ENCODE measurements around the gene PDLIM7.

PDLIM7 gene

GRCh38 chr5:177475563-177476427 is 21.6 kb downstream of the PDLIM7 start:
- DNase-seq (ENCODE audit: low read depth in 2 of 2): no peak

- DNase-seq (ENCODE audit: low read depth in 2 of 2): no peak
Observed at GRCh38 chr5:177474846-177475562, 22.4 kb downstream of the PDLIM7 start.

GRCh38 chr5:177474002-177474476 is 23.4 kb downstream of the PDLIM7 start:
- DNase-seq (ENCODE audit: low read depth in 2 of 2): no peak

GRCh38 chr5:177473443-177474001 is 23.9 kb downstream of the PDLIM7 start, which contains the start of gene DBN1:
Gene DBN1, minus strand, starts transcription at chr5:177473634. Its CDS starts 113 bp downstream, at chr5:177473521.
- no peak for DNase-seq (ENCODE audit: low read depth in 2 of 2)

GRCh38 chr5:177472460-177473442 is 24.7 kb downstream of the PDLIM7 start:
- DNase-seq (ENCODE audit: low read depth in 2 of 2): no peak

GRCh38 chr5:177471610-177472356 is 25.6 kb downstream of the PDLIM7 start:
- no peak for DNase-seq (ENCODE audit: low read depth in 2 of 2)

GRCh38 chr5:177470759-177471536 is 26.5 kb downstream of the PDLIM7 start:
- no peak for DNase-seq (ENCODE audit: low read depth in 2 of 2)

GRCh38 chr5:177469750-177470525 is 27.5 kb downstream of the PDLIM7 start:
- DNase-seq (ENCODE audit: low read depth in 2 of 2): no peak

- DNase-seq (ENCODE audit: low read depth in 2 of 2): no peak
Observed at GRCh38 chr5:177468685-177469628, 28.4 kb downstream of the PDLIM7 start.

- DNase-seq (ENCODE audit: low read depth in 2 of 2): no peak
Observed at GRCh38 chr5:177468329-177468684, 29.1 kb downstream of the PDLIM7 start.

GRCh38 chr5:177467436-177467835 is 30.0 kb downstream of the PDLIM7 start:
- DNase-seq (ENCODE audit: low read depth in 2 of 2): no peak

GRCh38 chr5:177466861-177467260 is 30.5 kb downstream of the PDLIM7 start:
- no peak for DNase-seq (ENCODE audit: low read depth in 2 of 2)

GRCh38 chr5:177465044-177465443 is 32.4 kb downstream of the PDLIM7 start:
- DNase-seq (ENCODE audit: low read depth in 2 of 2): no peak

- DNase-seq (ENCODE audit: low read depth in 2 of 2): no peak
Observed at GRCh38 chr5:177462021-177462670, 35.3 kb downstream of the PDLIM7 start.

- DNase-seq (ENCODE audit: low read depth in 2 of 2): no peak
Observed at GRCh38 chr5:177459819-177460628, 37.4 kb downstream of the PDLIM7 start.

GRCh38 chr5:177459357-177459756 is 38.0 kb downstream of the PDLIM7 start:
- no peak for DNase-seq (ENCODE audit: low read depth in 2 of 2)
